Thyroid gland (tissue), 4 donors: ENCODE results near the gene ATF5. TPM values are rescaled to one million over a fixed set of nuclear protein-coding genes. Genes with fewer than 3 reads are reported as not detected.

Experiments used
- DNase-seq, 2 donors: peaks; one replicate each; pipeline ENCODE4 v3.0.0-alpha.2; 2019
- H3K27ac ChIP-seq, 3 donors: fragments of 200-600 bp; sonication (generic); 1 replicate in 2 of 3; 2 replicates in 1 of 3; pipeline ENCODE4 v1.5.1; 2016 to 2019; ENCODE audit warnings: mild to moderate bottlenecking in 1 of 3, moderate library complexity in 1 of 3
- H3K27me3 ChIP-seq: fragments of 200-600 bp; sonication (generic); one replicate; pipeline ENCODE4 v1.5.1; 2019
- H3K36me3 ChIP-seq, 2 donors: fragments of 200-600 bp; sonication (generic); one replicate each; pipeline ENCODE4 v1.5.1; 2016 to 2019
- H3K4me1 ChIP-seq, 2 donors: fragments of 200-600 bp; sonication (generic); one replicate each; pipeline ENCODE4 v1.5.1; 2017 to 2019
- H3K4me3 ChIP-seq, 3 donors: fragments of 200-600 bp; sonication (generic); replicated peaks in 1 of 3; 1 replicate in 2 of 3; 2 replicates in 1 of 3; pipeline ENCODE4 v1.5.1; 2016; ENCODE audit warnings: mild to moderate bottlenecking in 1 of 3
- H3K9me3 ChIP-seq: fragments of 200-600 bp; sonication (generic); one replicate; pipeline ENCODE4 v1.5.1; 2017
- CTCF ChIP-seq, 6 experiments: fragments of 200-600 bp in 3 of 6; fragments of 450-650 bp in 3 of 6; sonication (generic) in 3 of 6; IDR thresholded peaks; one replicate each; pipeline ENCODE4 v1.5.1; 2016 to 2019; ENCODE audit warnings: antibody characterized with exemption in 6 of 6, mild to moderate bottlenecking in 2 of 6, inconsistent platforms in 1 of 6, moderate library complexity in 1 of 6
- POLR2A ChIP-seq, 2 donors: fragments of 450-650 bp; IDR thresholded peaks; one replicate each; pipeline ENCODE4 v1.6.1; 2017; ENCODE audit warnings: antibody characterized with exemption in 2 of 2, mild to moderate bottlenecking in 2 of 2, moderate library complexity in 1 of 2
- WGBS, 2 donors: methylation state at CpG; one replicate each; pipeline ENCODE4 v1.1.5; 2017; 5-methylcytosine and 5-hydroxymethylcytosine counted together
- intact Hi-C: fragments of 100-400 bp; cut with DNase I; formaldehyde crosslinking; loops from one replicate; pipeline ENCODE4 v1.15.1; 2023
- total RNA-seq, 4 donors: library from RNA; depleted of rRNA; stranded (reverse); fragments of >200 nt; gene quantifications; one replicate each; pipeline ENCODE4 v1.2.3, GENCODE V29; 2016

Gene ATF5
- total RNA-seq, 4 donors from 2014 or later, result 6.3 to 17.9 (median 8.0) TPM

- no peak for DNase-seq
- H3K9me3 ChIP-seq, result no peaks in the 10 kb centered on the region
- peaks cover 25 to 32% of the 10 kb centered on the region in 2 donors for H3K36me3 ChIP-seq
- no peaks in the 10 kb centered on the region for H3K27me3 ChIP-seq
- 83 to 84% methylated on average over 20 to 41 of the region's 54 CpGs for WGBS, 2 donors
- H3K4me1 ChIP-seq, result peaks cover 5 to 12% of the 10 kb centered on the region in 2 donors
- intact Hi-C loops, result no loop called here
- no peak overlapping the region for H3K4me3 ChIP-seq
- TF ChIP-seq POLR2A (IDR thresholded peaks at IDR 0.05) (no peak), CTCF (IDR thresholded peaks at IDR 0.05) (no peak)
- no peak overlapping the region for H3K27ac ChIP-seq
Observed at GRCh38 chr19:49887665-49888509, 41.1 kb upstream of the ATF5 start.

- H3K9me3 ChIP-seq, result no peaks in the 10 kb centered on the region
- intact Hi-C loops, result no loop called here
- no peak overlapping the region for H3K4me3 ChIP-seq
- no peaks in the 10 kb centered on the region for H3K27me3 ChIP-seq
- no peak for DNase-seq
- 80 to 91% methylated on average over 15 of the region's 18 CpGs for WGBS, 2 donors
- H3K4me1 ChIP-seq, result peaks cover 5 to 12% of the 10 kb centered on the region in 2 donors
- H3K27ac ChIP-seq, result no peak overlapping the region
- TF ChIP-seq CTCF (IDR thresholded peaks at IDR 0.05) (no peak), POLR2A (IDR thresholded peaks at IDR 0.05) (no peak)
- H3K36me3 ChIP-seq, result peaks cover 20 to 26% of the 10 kb centered on the region in 2 donors
Observed at GRCh38 chr19:49888510-49888824, 40.5 kb upstream of the ATF5 start.

- peaks cover 13 to 20% of the 10 kb centered on the region in 2 donors for H3K36me3 ChIP-seq
Observed at GRCh38 chr19:49889038-49889686, 39.8 kb upstream of the ATF5 start.

GRCh38 chr19:49889687-49890348, 39.2 kb upstream of the ATF5 start:
- Histone ChIP-seq H3K27ac (no peak overlapping the region), H3K36me3 (peaks cover 6 to 13% of the 10 kb centered on the region in 2 donors), H3K4me3 (peak overlapping the region in 1 of 3 donors; percentile 11), H3K27me3 (no peaks in the 10 kb centered on the region), H3K9me3 (no peaks in the 10 kb centered on the region), H3K4me1 (peaks cover 5 to 12% of the 10 kb centered on the region in 2 donors)
- TF ChIP-seq POLR2A (IDR thresholded peaks at IDR 0.05) (no peak), CTCF (IDR thresholded peaks at IDR 0.05) (peak; percentile 47 to 81 (median 69))
- peak; percentile 75 to 76 for DNase-seq
- WGBS, 2 donors, result 58 to 70% methylated on average over 19 to 22 of the region's 71 CpGs
- intact Hi-C loops, result no loop called here

More at GRCh38 chr19:49889038-49889686, 39.8 kb upstream of the ATF5 start:
- H3K27me3 ChIP-seq, result no peaks in the 10 kb centered on the region
- peaks cover 5 to 12% of the 10 kb centered on the region in 2 donors for H3K4me1 ChIP-seq
- intact Hi-C loops, result no loop called here
- no peaks in the 10 kb centered on the region for H3K9me3 ChIP-seq
- H3K27ac ChIP-seq, result no peak overlapping the region
- H3K4me3 ChIP-seq, result no peak overlapping the region
- TF ChIP-seq CTCF (IDR thresholded peaks at IDR 0.05) (no peak), POLR2A (IDR thresholded peaks at IDR 0.05) (no peak)
- WGBS, 2 donors, result 93 to 96% methylated on average over 17 to 23 of the region's 23 CpGs
- DNase-seq, result no peak
